ENCODE data around the gene NME3.

NME3 gene

DNA sequence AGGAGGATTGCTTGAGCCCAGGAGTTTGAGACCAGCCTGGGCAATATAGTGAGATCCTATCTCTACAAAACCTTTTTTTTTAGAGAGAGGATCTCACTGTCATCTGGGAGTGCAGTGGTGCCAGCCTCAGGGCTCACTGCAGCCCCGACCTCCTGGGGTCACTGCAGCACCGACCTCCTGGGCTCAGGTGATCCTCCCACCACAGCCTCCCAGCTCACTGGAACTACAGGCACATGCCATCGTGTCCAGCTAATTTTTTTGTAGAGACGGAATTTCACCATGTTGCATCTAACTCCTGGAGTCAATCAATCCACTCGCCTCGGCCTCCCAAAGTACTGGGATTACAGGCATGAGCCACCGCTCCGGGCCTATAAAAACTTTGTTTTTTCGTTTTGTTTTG, 50.0 kb downstream of the NME3 start:
- DNase-seq, result no peak
